Esophagus squamous epithelium (tissue), 4 donors: ENCODE data around the gene FNDC5.

Experiments used
- CTCF ChIP-seq, 6 experiments: fragments of 450-650 bp in 4 of 6; fragments of 200-600 bp in 2 of 6; sonication (generic) in 2 of 6; IDR thresholded peaks; one replicate each; pipeline ENCODE4 v1.5.1; 2016 to 2019; ENCODE audit warnings: antibody characterized with exemption in 6 of 6, mild to moderate bottlenecking in 4 of 6, moderate library complexity in 4 of 6
- POLR2A ChIP-seq, 4 donors: fragments of 450-650 bp; IDR thresholded peaks; one replicate each; pipeline ENCODE4 v1.6.1; 2017; ENCODE audit warnings: antibody characterized with exemption in 4 of 4, mild to moderate bottlenecking in 4 of 4, moderate library complexity in 3 of 4

- TF ChIP-seq CTCF (IDR thresholded peaks at IDR 0.05) (no peak), POLR2A (IDR thresholded peaks at IDR 0.05) (no peak)
These were observed 26.7 kb upstream of the FNDC5 start for GRCh38 chr1:32897082-32898049.
